Retinal pigment epithelial cell (primary cell): ENCODE results near the gene NRXN2.

Experiments
- DNase-seq: peaks from one replicate; pipeline ENCODE4 v3.0.0-alpha.2; 2010; ENCODE audit warnings: low read depth
- H3K4me3 ChIP-seq: 2 replicates; pipeline ENCODE4 v1.5.1; 2011; ENCODE audit warnings: mild to moderate bottlenecking, low read length, control low read depth, moderate library complexity
- TF ChIP-seq, protein P1 (sequence below): conservative IDR thresholded peaks from 2 replicates; pipeline ENCODE4 v1.5.1; 2011; ENCODE audit warnings: low read depth, low read length, control low read depth, inconsistent platforms

The NRXN2 gene

DNA sequence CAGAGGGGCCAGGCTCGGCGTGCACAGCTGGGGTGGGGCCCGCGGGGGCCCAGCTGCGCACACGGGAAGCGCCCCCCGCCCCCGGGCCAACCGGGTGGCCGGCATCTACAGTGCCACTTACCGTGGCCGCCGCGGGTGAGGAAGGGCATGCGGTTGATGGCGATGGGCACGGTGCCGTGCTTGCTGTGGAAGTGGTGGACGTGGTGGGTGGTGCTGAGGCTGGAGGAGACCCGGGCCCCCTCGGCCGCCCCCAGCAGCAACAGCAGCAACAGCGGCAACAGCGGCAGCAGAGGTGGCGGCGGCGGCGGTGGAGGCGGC, 80.6 kb downstream of the NRXN2 start:
- H3K4me3 ChIP-seq: no peak overlapping the region
- no peak for DNase-seq
- TF ChIP-seq, protein P1, sequence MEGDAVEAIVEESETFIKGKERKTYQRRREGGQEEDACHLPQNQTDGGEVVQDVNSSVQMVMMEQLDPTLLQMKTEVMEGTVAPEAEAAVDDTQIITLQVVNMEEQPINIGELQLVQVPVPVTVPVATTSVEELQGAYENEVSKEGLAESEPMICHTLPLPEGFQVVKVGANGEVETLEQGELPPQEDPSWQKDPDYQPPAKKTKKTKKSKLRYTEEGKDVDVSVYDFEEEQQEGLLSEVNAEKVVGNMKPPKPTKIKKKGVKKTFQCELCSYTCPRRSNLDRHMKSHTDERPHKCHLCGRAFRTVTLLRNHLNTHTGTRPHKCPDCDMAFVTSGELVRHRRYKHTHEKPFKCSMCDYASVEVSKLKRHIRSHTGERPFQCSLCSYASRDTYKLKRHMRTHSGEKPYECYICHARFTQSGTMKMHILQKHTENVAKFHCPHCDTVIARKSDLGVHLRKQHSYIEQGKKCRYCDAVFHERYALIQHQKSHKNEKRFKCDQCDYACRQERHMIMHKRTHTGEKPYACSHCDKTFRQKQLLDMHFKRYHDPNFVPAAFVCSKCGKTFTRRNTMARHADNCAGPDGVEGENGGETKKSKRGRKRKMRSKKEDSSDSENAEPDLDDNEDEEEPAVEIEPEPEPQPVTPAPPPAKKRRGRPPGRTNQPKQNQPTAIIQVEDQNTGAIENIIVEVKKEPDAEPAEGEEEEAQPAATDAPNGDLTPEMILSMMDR: no peak

DNA sequence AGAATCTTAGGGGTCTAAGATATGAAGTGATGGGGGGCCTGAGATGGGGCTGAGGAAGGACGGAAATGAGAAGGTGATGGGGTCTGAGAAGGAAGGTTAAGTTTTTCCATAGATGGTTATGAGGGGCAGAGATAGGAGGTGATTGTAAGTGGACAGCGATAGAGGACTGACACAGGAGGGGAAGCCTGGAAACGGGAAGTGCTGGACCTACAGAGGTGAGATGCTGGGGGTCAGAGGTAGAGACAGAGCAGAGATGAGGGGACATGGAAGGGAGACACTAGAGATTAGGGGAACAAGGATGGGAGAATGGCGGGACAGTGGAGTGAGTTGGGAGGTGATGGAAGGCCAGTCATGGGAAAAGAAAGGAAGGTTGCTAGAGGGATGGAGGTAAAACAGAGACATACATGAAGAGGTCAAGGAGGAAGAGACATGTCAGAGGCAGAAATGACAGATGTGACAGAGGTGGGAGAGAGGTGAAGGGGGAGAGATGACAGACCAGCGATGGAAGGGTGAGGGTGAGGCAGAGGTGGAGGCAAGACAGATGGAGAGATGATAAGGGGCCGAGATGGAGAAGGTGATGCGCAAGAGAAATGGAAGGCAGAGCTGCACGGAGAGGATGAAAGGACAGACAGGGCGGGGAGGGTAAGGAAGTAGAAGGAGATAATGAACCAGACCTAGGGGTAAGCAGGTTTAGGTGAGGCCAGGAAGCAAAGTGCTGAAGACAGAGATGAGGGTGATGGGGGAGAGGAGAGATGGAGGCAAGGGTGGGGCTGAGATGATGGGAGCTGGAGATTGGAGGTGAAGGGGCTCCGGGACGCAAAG, 81.2 kb downstream of the NRXN2 start:
- DNase-seq: no peak
- H3K4me3 ChIP-seq: no peak overlapping the region
- TF ChIP-seq, protein P1: no peak

DNA sequence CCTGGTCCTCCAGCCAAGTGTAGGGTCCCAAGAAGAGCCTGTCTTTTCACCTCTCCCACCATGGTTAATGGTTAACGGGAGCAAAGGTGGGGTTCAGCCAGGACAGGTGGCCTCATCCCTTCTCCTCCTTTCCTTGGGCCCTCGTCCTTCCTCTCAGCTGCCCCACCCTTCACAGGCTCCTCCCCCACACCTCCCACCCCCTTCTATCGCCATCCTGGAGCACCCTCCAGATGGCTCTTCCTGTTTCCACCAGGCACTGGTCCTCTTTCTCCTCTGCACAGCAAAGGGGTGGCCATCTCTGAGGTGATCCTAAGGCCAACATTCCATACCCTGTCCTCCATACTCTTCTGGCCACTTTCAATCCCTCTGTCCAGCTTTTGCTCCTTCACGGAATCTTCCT, 83.1 kb downstream of the NRXN2 start:
- no peak for DNase-seq
- TF ChIP-seq, protein P1: no peak
- H3K4me3 ChIP-seq: no peak overlapping the region

DNA sequence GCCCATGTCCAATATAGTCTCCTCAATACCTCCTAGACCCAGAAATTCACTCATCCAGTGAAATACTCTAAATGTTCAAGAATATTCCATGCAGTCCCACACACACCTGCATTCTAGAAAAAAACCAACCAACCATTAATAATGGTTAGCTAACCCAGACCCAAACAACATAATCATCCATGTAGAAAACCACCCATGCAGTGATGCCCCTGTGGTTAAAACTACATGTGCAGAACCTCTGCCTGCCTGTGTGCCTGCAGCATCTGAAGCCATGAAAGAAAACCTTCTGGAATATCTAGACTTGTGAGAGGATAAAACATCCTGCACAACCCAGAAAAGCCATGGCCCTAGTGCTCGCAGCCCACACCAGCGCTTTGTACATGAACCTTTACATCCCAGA, 84.2 kb downstream of the NRXN2 start:
- DNase-seq: no peak
- H3K4me3 ChIP-seq: no peak overlapping the region
- TF ChIP-seq, protein P1: no peak

DNA sequence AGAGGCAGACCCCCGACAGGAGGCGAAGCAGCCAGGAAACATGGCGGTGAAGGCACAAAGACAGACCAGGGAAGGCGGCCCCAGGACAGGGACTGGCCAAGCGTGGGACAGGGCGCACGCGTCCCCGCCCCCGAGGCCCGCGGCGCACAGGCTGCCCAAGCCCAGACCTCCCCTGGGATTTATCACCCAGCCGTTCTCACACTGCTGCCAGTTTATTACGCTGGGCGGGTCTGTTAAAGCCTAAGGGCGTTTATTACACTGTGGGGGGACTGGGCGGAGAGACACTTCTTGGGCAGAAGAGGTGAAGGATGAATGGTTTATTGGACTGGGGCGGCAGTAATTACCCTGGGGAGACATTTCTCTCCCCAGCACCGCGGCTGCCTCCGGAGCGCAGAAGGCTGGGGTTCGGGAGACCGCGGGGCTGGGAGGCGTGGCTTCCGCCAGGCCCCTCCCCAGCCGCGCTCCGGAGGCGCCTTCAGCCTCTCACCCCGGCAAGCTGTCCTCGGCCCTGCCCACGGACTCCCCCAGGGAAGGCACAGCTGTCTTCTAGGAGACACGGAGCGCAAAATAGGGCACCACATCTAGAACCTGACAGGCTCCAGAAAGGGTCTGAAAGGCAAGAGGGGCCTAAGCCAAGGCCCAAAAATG, 84.9 kb downstream of the NRXN2 start:
- no peak for DNase-seq
- TF ChIP-seq, protein P1: no peak
- no peak overlapping the region for H3K4me3 ChIP-seq

DNA sequence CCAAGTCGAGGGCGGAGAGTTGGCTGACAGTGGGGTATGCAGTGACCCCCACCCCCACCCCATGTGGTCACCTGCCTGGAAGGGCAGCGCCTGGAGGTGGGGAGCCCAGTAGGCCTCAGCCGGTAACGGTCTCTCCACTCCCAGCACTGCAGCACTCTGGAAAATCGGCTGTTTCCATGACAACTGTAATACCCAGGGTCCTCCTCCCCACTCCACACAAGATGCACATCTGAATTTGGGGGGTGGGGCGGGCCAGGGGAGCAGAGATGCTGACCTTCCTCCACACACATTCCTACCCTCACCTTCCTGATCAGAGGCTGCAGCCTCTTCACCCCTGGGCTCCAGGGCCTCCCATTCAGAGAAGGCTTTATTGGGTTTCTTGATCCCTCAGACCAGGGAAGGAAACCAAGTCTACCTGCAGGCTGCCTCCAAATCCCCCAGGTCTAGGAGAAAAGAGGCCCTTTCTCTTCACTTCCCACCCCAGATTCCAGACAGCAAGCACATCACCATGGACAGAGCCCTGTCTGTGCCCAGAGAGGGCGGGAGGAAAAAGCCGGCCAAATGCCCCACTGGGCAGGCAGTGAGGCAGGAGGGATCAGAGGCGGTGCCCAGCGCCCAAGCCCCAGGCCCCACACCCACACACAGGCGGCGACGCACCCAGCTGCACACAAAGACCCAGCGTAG, 85.5 kb downstream of the NRXN2 start:
- TF ChIP-seq, protein P1: no peak
- no peak for DNase-seq
- H3K4me3 ChIP-seq: no peak overlapping the region
